AG09309 (cell line): ENCODE results near the gene FGF3.

ENCODE experiments used
- DNase-seq: peaks from one replicate; pipeline ENCODE4 v3.0.0-alpha.2; 2010; ENCODE audit warnings: low read depth
- H3K4me3 ChIP-seq: 2 replicates; pipeline ENCODE4 v1.5.1; 2011; ENCODE audit warnings: mild to moderate bottlenecking, low read depth, low read length, moderate library complexity; ENCODE audit not compliant: control insufficient read depth
- TF ChIP-seq, protein P1 (sequence below): IDR thresholded peaks from 2 replicates; pipeline ENCODE4 v1.5.1; 2011; ENCODE audit warnings: mild to moderate bottlenecking, low read depth, low read length, inconsistent platforms; ENCODE audit not compliant: insufficient read depth, control insufficient read depth; ENCODE audit errors: missing control alignments

FGF3 gene

DNA sequence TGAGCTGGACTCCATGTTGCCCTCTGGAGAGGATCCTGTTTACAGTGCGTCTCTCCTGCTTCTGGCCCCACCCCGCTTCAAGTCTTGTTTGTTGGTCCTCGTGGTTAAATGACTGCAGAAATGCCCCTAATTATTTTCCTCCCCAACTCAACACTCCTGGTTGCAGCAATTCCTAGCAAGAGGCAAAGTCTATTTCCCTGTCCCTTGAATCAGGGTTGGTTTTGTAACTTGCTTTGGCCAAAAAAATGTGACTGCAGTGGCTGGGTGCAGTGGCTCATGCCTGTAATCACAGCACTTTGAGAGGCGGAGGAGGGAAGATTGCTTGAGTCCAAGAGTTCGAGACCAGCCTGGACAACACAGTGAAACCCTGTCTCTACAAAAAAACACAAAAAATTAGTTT lies 41.0 kb upstream of the FGF3 start:
- no peak for DNase-seq
- TF ChIP-seq, protein P1, sequence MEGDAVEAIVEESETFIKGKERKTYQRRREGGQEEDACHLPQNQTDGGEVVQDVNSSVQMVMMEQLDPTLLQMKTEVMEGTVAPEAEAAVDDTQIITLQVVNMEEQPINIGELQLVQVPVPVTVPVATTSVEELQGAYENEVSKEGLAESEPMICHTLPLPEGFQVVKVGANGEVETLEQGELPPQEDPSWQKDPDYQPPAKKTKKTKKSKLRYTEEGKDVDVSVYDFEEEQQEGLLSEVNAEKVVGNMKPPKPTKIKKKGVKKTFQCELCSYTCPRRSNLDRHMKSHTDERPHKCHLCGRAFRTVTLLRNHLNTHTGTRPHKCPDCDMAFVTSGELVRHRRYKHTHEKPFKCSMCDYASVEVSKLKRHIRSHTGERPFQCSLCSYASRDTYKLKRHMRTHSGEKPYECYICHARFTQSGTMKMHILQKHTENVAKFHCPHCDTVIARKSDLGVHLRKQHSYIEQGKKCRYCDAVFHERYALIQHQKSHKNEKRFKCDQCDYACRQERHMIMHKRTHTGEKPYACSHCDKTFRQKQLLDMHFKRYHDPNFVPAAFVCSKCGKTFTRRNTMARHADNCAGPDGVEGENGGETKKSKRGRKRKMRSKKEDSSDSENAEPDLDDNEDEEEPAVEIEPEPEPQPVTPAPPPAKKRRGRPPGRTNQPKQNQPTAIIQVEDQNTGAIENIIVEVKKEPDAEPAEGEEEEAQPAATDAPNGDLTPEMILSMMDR = no peak
- no peak overlapping the region for H3K4me3 ChIP-seq

DNA sequence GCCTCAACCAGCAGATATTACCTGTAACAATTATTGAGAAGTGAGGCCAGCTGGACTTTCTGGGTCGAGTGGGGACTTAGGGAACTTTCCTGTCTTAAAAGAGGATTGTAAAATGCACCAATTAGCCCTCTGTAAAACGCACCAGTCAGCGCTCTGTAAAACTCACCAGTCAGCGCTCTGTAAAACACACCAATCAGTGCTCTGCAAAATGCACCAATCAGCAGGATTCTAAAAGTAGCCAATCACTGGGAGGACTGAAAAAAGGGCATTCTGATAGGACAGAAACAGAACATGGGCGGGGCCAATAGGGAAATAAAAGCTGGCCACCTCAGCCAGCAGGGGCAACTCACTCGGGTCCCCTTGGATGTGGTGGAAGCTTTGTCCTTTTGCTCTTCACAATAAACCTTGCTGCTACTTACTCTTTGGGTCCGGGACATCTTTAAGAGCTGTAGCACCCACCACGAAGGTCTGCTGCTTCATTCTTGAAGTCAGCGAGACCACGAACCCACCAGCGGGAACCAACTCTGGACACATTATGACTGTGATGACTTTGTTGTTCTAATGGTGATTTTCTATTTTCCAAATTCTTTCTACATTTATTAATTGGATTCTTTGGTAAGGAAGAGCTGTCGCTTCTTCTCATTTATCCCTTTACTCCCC lies 40.2 kb upstream of the FGF3 start:
- TF ChIP-seq, protein P1 = no peak
- no peak for DNase-seq
- no peak overlapping the region for H3K4me3 ChIP-seq

DNA sequence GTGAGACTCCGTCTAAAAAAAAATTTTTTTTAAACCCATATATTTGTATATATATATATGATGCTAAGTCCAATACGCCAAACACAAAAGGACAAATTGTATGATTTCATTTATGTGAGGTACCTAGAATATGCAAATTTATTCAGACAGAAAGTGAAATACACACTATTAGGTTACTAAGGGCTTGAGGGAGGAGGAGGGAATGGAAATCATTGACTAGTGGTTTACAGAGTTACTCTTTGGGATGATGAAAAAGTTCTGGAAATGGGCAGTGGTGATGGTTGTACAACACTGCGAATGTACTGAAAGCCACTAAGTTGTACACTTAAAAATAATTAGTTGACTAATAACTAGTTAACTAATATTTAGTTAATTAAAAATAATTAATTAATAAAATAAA lies 36.2 kb upstream of the FGF3 start:
- H3K4me3 ChIP-seq = no peak overlapping the region
- TF ChIP-seq, protein P1 = no peak
- DNase-seq = no peak

DNA sequence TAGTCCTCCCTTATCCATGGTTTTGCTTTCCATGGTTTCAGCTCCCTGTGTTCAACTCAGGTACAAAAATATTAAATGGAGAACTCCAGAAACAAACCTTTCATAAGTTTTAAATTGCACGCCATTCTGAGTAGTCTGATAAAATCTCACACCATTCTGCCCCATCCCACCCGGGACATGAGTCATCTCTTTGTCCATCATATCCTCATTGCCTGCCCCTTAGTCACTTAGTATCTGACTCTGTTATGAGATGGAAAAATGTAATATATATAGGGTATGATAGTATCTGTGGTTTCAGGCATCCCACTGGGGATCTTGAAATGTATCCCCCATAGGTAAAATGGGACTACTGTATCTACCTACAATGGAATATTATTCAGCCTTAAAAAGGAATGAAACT lies 35.5 kb upstream of the FGF3 start:
- TF ChIP-seq, protein P1 = no peak
- H3K4me3 ChIP-seq = no peak overlapping the region
- DNase-seq = no peak

DNA sequence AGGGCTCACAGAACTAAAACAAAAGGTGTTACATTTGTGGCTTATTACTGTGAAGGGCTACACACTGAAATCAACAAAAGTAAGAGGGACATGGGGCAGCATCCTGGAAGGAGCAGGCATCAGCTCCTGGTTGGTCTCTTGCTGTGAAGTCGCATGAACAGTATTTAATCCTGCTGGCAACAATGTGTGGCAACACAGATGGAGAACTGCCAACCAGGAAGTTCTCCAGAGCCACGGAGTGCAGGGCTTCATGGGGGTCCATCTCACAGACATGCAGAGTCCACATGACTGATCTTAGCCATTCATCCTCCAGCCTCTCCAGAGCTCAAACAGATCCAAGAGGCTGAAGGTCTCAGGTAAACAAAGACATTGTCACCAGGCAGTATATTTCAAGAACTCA lies 32.8 kb upstream of the FGF3 start:
- no peak for DNase-seq
- TF ChIP-seq, protein P1 = no peak

DNA sequence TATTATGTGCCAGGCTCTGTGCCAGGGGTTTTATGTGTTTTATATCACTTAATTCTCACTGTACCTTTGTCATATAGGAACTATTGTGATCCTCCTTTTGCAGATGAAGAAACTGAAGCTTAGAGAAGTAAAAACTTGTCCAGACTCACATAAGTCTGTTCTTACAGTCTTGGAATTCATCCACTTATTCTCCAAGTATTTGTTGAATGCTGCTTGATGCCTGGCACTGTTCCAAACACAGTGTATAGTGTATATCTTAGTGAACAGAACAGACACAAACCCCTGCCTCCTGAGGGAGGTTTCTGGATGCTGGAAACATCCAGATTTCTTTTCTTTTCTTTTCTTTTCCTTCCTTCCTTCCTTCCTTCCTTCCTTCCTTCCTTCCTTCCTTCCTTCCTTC lies 29.0 kb upstream of the FGF3 start:
- TF ChIP-seq, protein P1 = no peak
- no peak overlapping the region for H3K4me3 ChIP-seq
- no peak for DNase-seq

More for the DNA sequence above, 32.8 kb upstream of the FGF3 start:
- no peak overlapping the region for H3K4me3 ChIP-seq
